Right renal pelvis (tissue), 4 donors: ENCODE results near the gene PPM1G. TPM values are rescaled to one million over a fixed set of nuclear protein-coding genes. Genes with fewer than 3 reads are reported as not detected.

ENCODE experiments used
- DNase-seq, 4 donors: peaks; one replicate each; pipeline ENCODE4 v3.0.0-alpha.2; 2013; ENCODE audit warnings: low read depth in 4 of 4, low spot score in 3 of 4, missing footprints in 1 of 4
- polyA plus RNA-seq, 4 donors: library from polyadenylated mRNA; unstranded; fragments of 120-200 nt; gene quantifications; one replicate each; pipeline ENCODE4 v1.2.1, GENCODE V29; 2013; ENCODE audit not compliant: insufficient read length in 4 of 4

PPM1G gene
- polyA plus RNA-seq, 4 donors: 92.4 to 98.5 (median 94.7) TPM

- DNase-seq: no peak
Observed at GRCh38 chr2:27336173-27336572, 73.2 kb downstream of the PPM1G start.

- DNase-seq: no peak
Observed at GRCh38 chr2:27335311-27335710, 74.1 kb downstream of the PPM1G start.

Other genes starting within 250 kb of the PPM1G start
- 100 to 1,000 TPM; 157 to 190 (median 171) TPM for gene ATRAID, start 197.6 kb downstream of the PPM1G start, polyA plus RNA-seq
- 10 to 100 TPM; 31.5 to 39.6 (median 37.7) TPM for gene SLC5A6, start 197.3 kb downstream of the PPM1G start, polyA plus RNA-seq
- gene CAD, start 192.2 kb downstream of the PPM1G start, polyA plus RNA-seq: 10 to 100 TPM; 36.0 to 47.7 (median 42.1) TPM
- 1 to 10 TPM; 5.1 to 7.8 (median 7.6) TPM for gene SLC30A3, start 146.5 kb downstream of the PPM1G start, polyA plus RNA-seq
- 1 to 10 TPM in 2 of 4 donors, under 1 TPM in 2; 0.55 to 1.1 (median 0.88) TPM for gene DNAJC5G, start 134.2 kb downstream of the PPM1G start, polyA plus RNA-seq
- 1 to 10 TPM; 3.5 to 6.3 (median 4.6) TPM for gene TRIM54, start 127.2 kb downstream of the PPM1G start, polyA plus RNA-seq
- 1 to 10 TPM in 2 of 4 donors, under 1 TPM in 2; 0.39 to 1.1 (median 0.80) TPM for gene UCN, start 101.1 kb downstream of the PPM1G start, polyA plus RNA-seq
- 10 to 100 TPM; 76.0 to 86.2 (median 78.0) TPM for gene MPV17, start 86.5 kb downstream of the PPM1G start, polyA plus RNA-seq
- 10 to 100 TPM; 62.8 to 77.1 (median 72.7) TPM for gene GTF3C2, start 52.8 kb downstream of the PPM1G start, polyA plus RNA-seq
- 10 to 100 TPM; 48.2 to 54.5 (median 52.9) TPM for gene EIF2B4, start 39.3 kb downstream of the PPM1G start, polyA plus RNA-seq
- gene SNX17, start 39.0 kb downstream of the PPM1G start, polyA plus RNA-seq: 100 to 1,000 TPM; 102 to 128 (median 108) TPM
- 10 to 100 TPM; 16.7 to 25.9 (median 18.4) TPM for gene ZNF513, start 28.9 kb downstream of the PPM1G start, polyA plus RNA-seq
- gene NRBP1, start 19.0 kb upstream of the PPM1G start, polyA plus RNA-seq: 100 to 1,000 TPM; 123 to 138 (median 132) TPM
- 1 to 10 TPM; 6.1 to 8.5 (median 7.1) TPM for gene KRTCAP3, start 32.8 kb upstream of the PPM1G start, polyA plus RNA-seq
- gene IFT172, start 80.2 kb upstream of the PPM1G start, polyA plus RNA-seq: 10 to 100 TPM; 41.1 to 48.0 (median 41.4) TPM
- gene FNDC4, start 85.6 kb upstream of the PPM1G start, polyA plus RNA-seq: 1 to 10 TPM; 7.3 to 9.1 (median 8.6) TPM
- gene GCKR, start 87.2 kb upstream of the PPM1G start, polyA plus RNA-seq: under 1 TPM in 2 of 4 donors, not detected in 2; 0.16 to 0.39 TPM
- 10 to 100 TPM; 67.0 to 84.2 (median 80.5) TPM for gene ZNF512, start 173.5 kb upstream of the PPM1G start, polyA plus RNA-seq
- gene CCDC121, start 219.4 kb upstream of the PPM1G start, polyA plus RNA-seq: 10 to 100 TPM; 11.2 to 14.5 (median 13.6) TPM
- gene GPN1, start 219.5 kb upstream of the PPM1G start, polyA plus RNA-seq: 10 to 100 TPM; 58.1 to 68.6 (median 64.6) TPM